G401.6 (cell line): ENCODE results near the gene FAM193B.

Experiments used
- FAIRE-seq: peaks from 2 replicates; lab custom pipeline; 2012; peaks lifted over from hg19 to GRCh38; lab: Jason Lieb, UNC

The FAM193B gene

GRCh38 chr5:177515580-177515979, 38.8 kb downstream of the FAM193B start:
- no peak for FAIRE-seq

- FAIRE-seq = no peak
Observed at GRCh38 chr5:177514541-177514940, 39.8 kb downstream of the FAM193B start.

- FAIRE-seq = no peak
Observed at GRCh38 chr5:177513500-177513899, 40.9 kb downstream of the FAM193B start.

GRCh38 chr5:177512736-177513380, 41.5 kb downstream of the FAM193B start:
- FAIRE-seq = no peak

GRCh38 chr5:177511796-177512675, 42.3 kb downstream of the FAM193B start:
- FAIRE-seq = no peak

- no peak for FAIRE-seq
Observed at GRCh38 chr5:177511181-177511580, 43.2 kb downstream of the FAM193B start.

GRCh38 chr5:177510567-177511053, 43.8 kb downstream of the FAM193B start:
- FAIRE-seq = no peak

- no peak for FAIRE-seq
Observed at GRCh38 chr5:177509991-177510566, 44.3 kb downstream of the FAM193B start.

- no peak for FAIRE-seq
Observed at GRCh38 chr5:177509381-177509951, 44.9 kb downstream of the FAM193B start, which contains the start of gene DOK3. TSS of gene DOK3 (minus strand) at chr5:177509826. CDS start at chr5:177509540, 286 bp downstream.

- FAIRE-seq = no peak
Observed at GRCh38 chr5:177508837-177509236, 45.5 kb downstream of the FAM193B start.

- no peak for FAIRE-seq
Observed at GRCh38 chr5:177508221-177508611, 46.1 kb downstream of the FAM193B start.

GRCh38 chr5:177507596-177508220, 46.7 kb downstream of the FAM193B start:
- no peak for FAIRE-seq

- no peak for FAIRE-seq
Observed at GRCh38 chr5:177507165-177507564, 47.2 kb downstream of the FAM193B start.

- FAIRE-seq = no peak
Observed at GRCh38 chr5:177505075-177505474, 49.3 kb downstream of the FAM193B start.

- FAIRE-seq = no peak
Observed at GRCh38 chr5:177504086-177505056, 50.0 kb downstream of the FAM193B start.

- FAIRE-seq = no peak
Observed at GRCh38 chr5:177503351-177504085, 50.8 kb downstream of the FAM193B start.

GRCh38 chr5:177502886-177503285, 51.5 kb downstream of the FAM193B start:
- no peak for FAIRE-seq

GRCh38 chr5:177501874-177502678, 52.3 kb downstream of the FAM193B start:
- FAIRE-seq = no peak
